Measurements from ENCODE around the gene GAR1.
"Not testable (repeated sequence)": the region's sequence is repeated elsewhere in the genome, so short reads cannot be mapped to it uniquely, and the experiment has no call there.

GRCh38 chr4:109859426-109860300, 44.1 kb downstream of the GAR1 start:
- TF ChIP-seq, protein P1, sequence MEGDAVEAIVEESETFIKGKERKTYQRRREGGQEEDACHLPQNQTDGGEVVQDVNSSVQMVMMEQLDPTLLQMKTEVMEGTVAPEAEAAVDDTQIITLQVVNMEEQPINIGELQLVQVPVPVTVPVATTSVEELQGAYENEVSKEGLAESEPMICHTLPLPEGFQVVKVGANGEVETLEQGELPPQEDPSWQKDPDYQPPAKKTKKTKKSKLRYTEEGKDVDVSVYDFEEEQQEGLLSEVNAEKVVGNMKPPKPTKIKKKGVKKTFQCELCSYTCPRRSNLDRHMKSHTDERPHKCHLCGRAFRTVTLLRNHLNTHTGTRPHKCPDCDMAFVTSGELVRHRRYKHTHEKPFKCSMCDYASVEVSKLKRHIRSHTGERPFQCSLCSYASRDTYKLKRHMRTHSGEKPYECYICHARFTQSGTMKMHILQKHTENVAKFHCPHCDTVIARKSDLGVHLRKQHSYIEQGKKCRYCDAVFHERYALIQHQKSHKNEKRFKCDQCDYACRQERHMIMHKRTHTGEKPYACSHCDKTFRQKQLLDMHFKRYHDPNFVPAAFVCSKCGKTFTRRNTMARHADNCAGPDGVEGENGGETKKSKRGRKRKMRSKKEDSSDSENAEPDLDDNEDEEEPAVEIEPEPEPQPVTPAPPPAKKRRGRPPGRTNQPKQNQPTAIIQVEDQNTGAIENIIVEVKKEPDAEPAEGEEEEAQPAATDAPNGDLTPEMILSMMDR (IDR thresholded peaks at IDR 0.05) = not testable (repeated sequence)
- not testable (repeated sequence) for TF ChIP-seq POLR2A (IDR thresholded peaks at IDR 0.05)

All from uterus (tissue), 2 donors.